Endothelial cell of umbilical vein (primary cell): Measurements from ENCODE around the gene TSPO. TPM values are rescaled to one million over a fixed set of nuclear protein-coding genes. Genes with fewer than 3 reads are reported as not detected.

Experiments used
- BruUV-seq: library from RNA; stranded (reverse); fragments of 400-500 nt; replicated peaks from 2 replicates; lab custom pipeline; 2021; lab: Mats Ljungman, UMichigan
- CTCF ChIA-PET: fragments of 300-600, 350-600 bp; sonication (Branson Sonifier 250); formaldehyde crosslinking; loops from one replicate; lab custom pipeline; 2021; ENCODE audit warnings: antibody characterized with exemption, inconsistent platforms; lab: Charles Lee
- POLR2A ChIA-PET: fragments of 300-600, 350-600 bp; sonication (Branson Sonifier 250); formaldehyde crosslinking; loops from one replicate; lab custom pipeline; 2021; ENCODE audit warnings: antibody characterized with exemption, inconsistent platforms; lab: Charles Lee
- DNase-seq: peaks from one replicate; pipeline ENCODE4 v3.0.0-alpha.2; 2011; ENCODE audit warnings: low read depth, low spot score
- FAIRE-seq: peaks from 2 replicates; lab custom pipeline; 2011; peaks lifted over from hg19 to GRCh38; lab: Jason Lieb, UNC
- H2AFZ ChIP-seq: 2 replicates; pipeline ENCODE4 v1.6.0; 2012; ENCODE audit warnings: low read depth, low read length, control low read depth, inconsistent platforms
- H3K27ac ChIP-seq: 2 replicates; pipeline ENCODE4 v1.5.1; 2011; ENCODE audit warnings: low read depth, mild to moderate bottlenecking, control low read depth, low read length, moderate library complexity; ENCODE audit not compliant: insufficient read depth
- H3K27me3 ChIP-seq, 2 experiments: 2 replicates each; pipeline versions ENCODE4 v1.6.0 to v1.6.1; 2011; ENCODE audit warnings: low read length in 2 of 2, mixed read lengths in 1 of 2; ENCODE audit not compliant: control insufficient read depth in 2 of 2, insufficient read depth in 2 of 2
- H3K36me3 ChIP-seq, 2 experiments: 2 replicates in 1 of 2; 3 replicates in 1 of 2; pipeline ENCODE4 v1.5.1; 2011; ENCODE audit warnings: low read length in 2 of 2, mild to moderate bottlenecking in 1 of 2, moderate library complexity in 1 of 2; ENCODE audit not compliant: control insufficient read depth in 2 of 2, insufficient read depth in 2 of 2; ENCODE audit errors: extremely low read depth in 1 of 2
- H3K4me1 ChIP-seq: 3 replicates; pipeline ENCODE4 v1.5.1; 2011; ENCODE audit warnings: mild to moderate bottlenecking, low read length; ENCODE audit not compliant: control insufficient read depth, insufficient read depth; ENCODE audit errors: extremely low read depth
- H3K4me2 ChIP-seq: 2 replicates; pipeline ENCODE4 v1.6.1; 2011; ENCODE audit warnings: low read length, control low read depth, mixed read lengths; ENCODE audit not compliant: insufficient read depth
- H3K4me3 ChIP-seq, 3 experiments: fragments of 200-600 bp in 1 of 3; sonication (generic), shearing (Covaris generic) in 1 of 3; replicated peaks in 1 of 3; 2 replicates each; pipeline ENCODE4 v1.5.1; 2011 to 2016; ENCODE audit warnings: control low read depth in 3 of 3, low read length in 3 of 3, mild to moderate bottlenecking in 2 of 3, inconsistent platforms in 1 of 3, low read depth in 1 of 3, moderate library complexity in 1 of 3; ENCODE audit not compliant: insufficient read depth in 1 of 3
- H3K79me2 ChIP-seq: 2 replicates; pipeline ENCODE4 v1.6.0; 2012; ENCODE audit warnings: low read length, inconsistent platforms; ENCODE audit not compliant: control insufficient read depth, insufficient read depth
- H3K9ac ChIP-seq: replicated peaks from 2 replicates; pipeline ENCODE3; 2011; ENCODE audit warnings: low read length, control low read depth; ENCODE audit not compliant: insufficient read depth; ENCODE audit errors: extremely low read depth
- H3K9me1 ChIP-seq: replicated peaks from 3 replicates; pipeline ENCODE4 v1.6.0; 2011; ENCODE audit warnings: mild to moderate bottlenecking, low read length; ENCODE audit not compliant: control insufficient read depth, insufficient read depth; ENCODE audit errors: extremely low read depth
- H3K9me3 ChIP-seq: replicated peaks from 2 replicates; pipeline ENCODE4 v1.5.1; 2012; ENCODE audit warnings: low read length, inconsistent platforms; ENCODE audit not compliant: control insufficient read depth, insufficient read depth
- H4K20me1 ChIP-seq: replicated peaks from 2 replicates; pipeline ENCODE3; 2011; ENCODE audit warnings: mild to moderate bottlenecking, low read length; ENCODE audit not compliant: control insufficient read depth, insufficient read depth; ENCODE audit errors: extremely low read depth
- GATA2 ChIP-seq: IDR thresholded peaks from 2 replicates; pipeline ENCODE4 v1.7.0; 2011; ENCODE audit warnings: low read depth, mild to moderate bottlenecking, moderate library complexity, mixed read lengths, low read length; ENCODE audit not compliant: insufficient read length, insufficient read depth
- POLR2A ChIP-seq: IDR thresholded peaks from 2 replicates; pipeline ENCODE4 v1.6.1; 2012; ENCODE audit warnings: low read depth, mild to moderate bottlenecking, control low read depth, low read length
- dilution Hi-C: fragments of 300-500 bp; cut with MboI; formaldehyde crosslinking; loops from one replicate; pipeline ENCODE4 v1.15.0; 2019; ENCODE audit warnings: low sequenced_read_pairs; ENCODE audit not compliant: extremely low pct_ligation_motif_present
- intact Hi-C: fragments of 100-400 bp; cut with micrococcal nuclease; formaldehyde crosslinking; loops from one replicate; pipeline ENCODE4 v1.10.0; 2022
- polyA plus RNA-seq, 4 experiments: library from polyadenylated mRNA; depleted of rRNA in 3 of 4; stranded (reverse) in 3 of 4; unstranded in 1 of 4; fragments of >200 nt; gene quantifications; 2 replicates each; pipeline versions ENCODE4 v1.2.1 to v1.2.3, GENCODE V29; 2011 to 2012; ENCODE audit warnings: missing spikeins in 1 of 4
- total RNA-seq: library from RNA; stranded (reverse); gene quantifications from 2 replicates; pipeline ENCODE4 v1.2.3, GENCODE V29; 2021
- TF ChIP-seq, protein P1 (sequence below), 2 donors: IDR thresholded peaks; 1 replicate in 1 of 2; 2 replicates in 1 of 2; pipeline ENCODE4 v1.5.1; 2011; ENCODE audit warnings: low read length in 2 of 2, mild to moderate bottlenecking in 2 of 2, moderate library complexity in 2 of 2, control low read depth in 1 of 2, inconsistent platforms in 1 of 2, low read depth in 1 of 2; ENCODE audit not compliant: insufficient read depth in 1 of 2; ENCODE audit errors: extremely low read depth in 1 of 2

The TSPO gene
- total and polyA plus RNA-seq, 2 donors (not counting 3 experiments of a cell fraction or from before 2014, with no cell fraction given), result 328 to 720 TPM

DNA sequence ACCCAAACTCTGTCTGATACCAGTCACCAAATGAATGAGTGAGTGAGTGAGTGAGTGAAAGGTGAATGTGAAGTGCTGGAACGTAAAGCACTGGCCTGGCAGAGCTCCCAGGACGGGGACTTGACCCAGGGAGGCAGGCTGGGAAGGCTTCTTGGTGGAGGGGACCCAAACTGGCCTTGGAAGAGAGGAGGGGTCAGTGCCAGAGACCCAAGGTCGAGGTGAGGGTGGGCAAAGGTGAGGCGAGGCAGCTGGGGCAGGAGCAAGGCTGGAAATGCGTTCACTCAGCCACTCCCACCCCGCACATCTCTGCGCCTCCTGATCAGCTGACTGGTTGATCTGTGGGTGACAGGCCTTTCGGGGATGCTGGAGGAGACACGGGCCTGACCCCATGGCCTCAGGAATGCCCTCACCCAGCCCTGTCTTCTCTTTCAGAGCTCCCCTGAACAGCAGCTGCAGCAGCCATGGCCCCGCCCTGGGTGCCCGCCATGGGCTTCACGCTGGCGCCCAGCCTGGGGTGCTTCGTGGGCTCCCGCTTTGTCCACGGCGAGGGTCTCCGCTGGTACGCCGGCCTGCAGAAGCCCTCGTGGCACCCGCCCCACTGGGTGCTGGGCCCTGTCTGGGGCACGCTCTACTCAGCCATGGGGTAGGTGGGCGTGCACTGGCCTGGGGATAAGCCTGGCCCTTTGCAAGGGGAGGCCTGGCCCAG is 7.6 kb downstream of the TSPO start:
- dilution Hi-C loops (no loop called here), intact Hi-C loops (no loop called here)
- H3K9me3 ChIP-seq, result no peaks in the 10 kb centered on the region
- DNase-seq (no peak), FAIRE-seq (no peak)
- H2AFZ ChIP-seq, result no peak overlapping the region
- no peaks in the 10 kb centered on the region for H3K4me1 ChIP-seq
- ChIA-PET POLR2A (no interaction called here), CTCF (interaction anchor here (1.5 kb wide), 1 partner anchor 49 kb away, joined by 4 read pairs; no protein-coding TSS in a partner anchor)
- no TSS peak for BruUV-seq
- H3K79me2 ChIP-seq, result peaks cover 41% of the 10 kb centered on the region
- H3K36me3 ChIP-seq, result peaks cover 0 to 15% of the 10 kb centered on the region in 2 experiments
- TF ChIP-seq POLR2A, result no peak
- H3K9ac ChIP-seq, result no peak overlapping the region
- H3K27ac ChIP-seq, result no peak overlapping the region
- no peaks in the 10 kb centered on the region for H3K9me1 ChIP-seq
- H4K20me1 ChIP-seq, result no peaks in the 10 kb centered on the region
- H3K4me3 ChIP-seq, result no peak overlapping the region
- no peak overlapping the region for H3K4me2 ChIP-seq
- no peaks in the 10 kb centered on the region for H3K27me3 ChIP-seq

DNA sequence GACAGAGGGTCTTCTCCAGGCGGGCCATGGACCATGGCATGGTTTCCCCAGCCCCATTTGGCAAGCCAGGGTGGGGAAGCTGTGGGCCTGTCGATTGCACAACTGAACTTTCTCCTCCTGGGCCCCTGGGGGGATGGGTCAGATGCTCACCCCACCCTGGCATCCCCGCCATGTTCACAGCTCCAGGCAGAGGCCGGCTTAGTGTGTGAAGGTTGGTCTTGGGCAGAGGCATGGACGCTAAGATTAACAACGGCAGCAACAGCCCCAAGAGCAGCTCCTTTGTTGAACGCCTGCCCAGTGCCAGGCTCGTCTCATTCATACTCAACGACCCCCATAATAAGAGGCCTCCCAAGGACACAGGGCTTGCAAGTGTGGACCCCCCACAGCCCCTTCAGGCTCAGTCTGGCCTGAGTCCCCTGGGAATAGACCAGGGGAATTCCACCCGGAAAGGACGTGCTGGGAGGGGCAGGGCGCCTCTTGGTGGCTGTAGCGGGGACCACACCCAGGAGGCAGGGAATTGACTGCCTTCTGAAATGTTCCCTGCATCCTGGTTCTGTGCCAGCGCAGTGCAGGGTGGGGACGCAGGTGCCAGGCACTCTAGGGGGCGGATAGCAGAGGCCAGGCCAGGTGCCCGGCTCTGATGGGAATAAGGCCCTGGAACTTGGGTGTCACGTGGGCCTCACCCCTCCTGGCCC is 8.3 kb downstream of the TSPO start:
- FAIRE-seq, result no peak
- BruUV-seq, result no TSS peak
- Histone ChIP-seq H3K9ac (no peak overlapping the region), H3K27me3 (no peaks in the 10 kb centered on the region), H3K9me1 (no peaks in the 10 kb centered on the region), H3K9me3 (no peaks in the 10 kb centered on the region), H3K4me1 (no peaks in the 10 kb centered on the region), H3K36me3 (peaks cover 0 to 15% of the 10 kb centered on the region in 2 experiments), H3K4me3 (no peak overlapping the region), H4K20me1 (no peaks in the 10 kb centered on the region), H3K4me2 (no peak overlapping the region), H2AFZ (no peak overlapping the region), H3K79me2 (peaks cover 35% of the 10 kb centered on the region), H3K27ac (no peak overlapping the region)
- dilution Hi-C loops, result no loop called here
- CTCF ChIA-PET, result interaction anchor here (1.5 kb wide), 1 partner anchor 50 kb away, joined by 4 read pairs; no protein-coding TSS in a partner anchor
- POLR2A ChIA-PET, result no interaction called here
- TF ChIP-seq, protein P1, sequence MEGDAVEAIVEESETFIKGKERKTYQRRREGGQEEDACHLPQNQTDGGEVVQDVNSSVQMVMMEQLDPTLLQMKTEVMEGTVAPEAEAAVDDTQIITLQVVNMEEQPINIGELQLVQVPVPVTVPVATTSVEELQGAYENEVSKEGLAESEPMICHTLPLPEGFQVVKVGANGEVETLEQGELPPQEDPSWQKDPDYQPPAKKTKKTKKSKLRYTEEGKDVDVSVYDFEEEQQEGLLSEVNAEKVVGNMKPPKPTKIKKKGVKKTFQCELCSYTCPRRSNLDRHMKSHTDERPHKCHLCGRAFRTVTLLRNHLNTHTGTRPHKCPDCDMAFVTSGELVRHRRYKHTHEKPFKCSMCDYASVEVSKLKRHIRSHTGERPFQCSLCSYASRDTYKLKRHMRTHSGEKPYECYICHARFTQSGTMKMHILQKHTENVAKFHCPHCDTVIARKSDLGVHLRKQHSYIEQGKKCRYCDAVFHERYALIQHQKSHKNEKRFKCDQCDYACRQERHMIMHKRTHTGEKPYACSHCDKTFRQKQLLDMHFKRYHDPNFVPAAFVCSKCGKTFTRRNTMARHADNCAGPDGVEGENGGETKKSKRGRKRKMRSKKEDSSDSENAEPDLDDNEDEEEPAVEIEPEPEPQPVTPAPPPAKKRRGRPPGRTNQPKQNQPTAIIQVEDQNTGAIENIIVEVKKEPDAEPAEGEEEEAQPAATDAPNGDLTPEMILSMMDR (IDR thresholded peaks at IDR 0.05; ENCODE audit: extremely low read depth in 1 of 2, insufficient read depth in 1 of 2, low read depth in 1 of 2, low read length in 2 of 2), result peak; percentile 21 to 44
- no peak for TF ChIP-seq GATA2
- intact Hi-C loops, result no loop called here
- DNase-seq, result no peak
